Activated naive CD8-positive, alpha-beta T cell treated with anti-CD3 and anti-CD28 coated beads, Interleukin-2, amount 50 U/mL, for 24 hours (primary cell): Measurements from ENCODE around the gene HDAC6.
"Not testable (repeated sequence)": the region's sequence is repeated elsewhere in the genome, so short reads cannot be mapped to it uniquely, and the experiment has no call there.

ENCODE experiments used
- ATAC-seq: fragments of 150-1000 bp; cut with Tn5 transposase; one replicate; pipeline ENCODE4 v1.10.0; 2021
- DNase-seq: peaks from one replicate; pipeline ENCODE4 v3.0.0; 2021
- H3K27ac Mint-ChIP-seq: one replicate; pipeline ENCODE4 v1.8.0; 2021; ENCODE audit warnings: mild to moderate bottlenecking, mixed read lengths
- H3K27me3 Mint-ChIP-seq: one replicate; pipeline ENCODE4 v1.8.0; 2021; ENCODE audit warnings: mixed read lengths
- H3K36me3 Mint-ChIP-seq: one replicate; pipeline ENCODE4 v1.8.0; 2021; ENCODE audit warnings: low read depth, mixed read lengths
- H3K4me1 Mint-ChIP-seq: one replicate; pipeline ENCODE4 v1.8.0; 2021; ENCODE audit warnings: mixed read lengths
- H3K4me3 Mint-ChIP-seq: one replicate; pipeline ENCODE4 v1.8.0; 2021; ENCODE audit warnings: mild to moderate bottlenecking, moderate library complexity, mixed read lengths
- H3K9me3 Mint-ChIP-seq: one replicate; pipeline ENCODE4 v1.8.0; 2021; ENCODE audit warnings: mixed read lengths

Gene HDAC6

DNA sequence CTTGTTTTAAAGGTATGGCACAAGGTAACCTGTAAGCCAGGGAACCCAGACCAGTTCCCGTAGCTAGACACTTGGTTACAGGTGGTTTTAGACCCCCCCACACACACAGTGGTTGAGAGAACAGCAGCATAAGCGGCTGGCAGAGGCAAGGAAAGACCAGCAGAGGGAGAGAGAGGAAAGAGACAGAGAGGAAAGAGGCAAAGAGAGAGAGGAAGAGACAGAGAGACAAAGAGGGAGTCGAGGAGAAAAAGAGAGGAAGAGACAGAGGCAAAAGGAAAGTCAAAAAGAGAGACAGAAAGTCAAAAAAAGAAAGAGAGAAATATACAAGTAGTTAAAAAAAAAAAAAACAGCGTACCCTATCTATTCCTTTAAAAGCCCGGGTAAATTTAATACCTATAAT is 53.0 kb downstream of the HDAC6 start:
- Mint-ChIP-seq H3K9me3 (no peaks in the 10 kb centered on the region), H3K36me3 (no peaks in the 10 kb centered on the region), H3K4me3 (no peak overlapping the region), H3K4me1 (no peaks in the 10 kb centered on the region), H3K27ac (no peak overlapping the region), H3K27me3 (peaks cover 2% of the 10 kb centered on the region)
- DNase-seq, result no peak
- ATAC-seq, result no peak

DNA sequence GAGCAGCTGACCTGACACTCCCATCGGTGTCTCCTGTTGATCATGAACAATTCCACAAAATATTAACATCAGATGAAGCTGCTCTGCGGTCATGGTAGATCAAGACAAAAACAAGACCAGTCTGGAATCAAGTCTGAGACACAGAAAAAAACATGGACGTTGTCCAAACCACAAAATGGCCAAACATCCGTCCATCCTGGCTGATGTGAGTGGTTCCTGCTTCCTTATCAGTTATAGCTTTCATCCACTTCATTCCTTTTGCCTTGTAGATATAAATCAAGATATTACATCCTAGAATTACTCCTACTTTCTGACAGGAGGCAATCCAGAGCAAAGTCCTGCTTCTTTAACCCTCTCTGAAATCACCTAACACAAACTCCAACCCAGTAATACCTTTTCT is 62.3 kb downstream of the HDAC6 start:
- DNase-seq, result no peak
- no peaks in the 10 kb centered on the region for H3K36me3 Mint-ChIP-seq

DNA sequence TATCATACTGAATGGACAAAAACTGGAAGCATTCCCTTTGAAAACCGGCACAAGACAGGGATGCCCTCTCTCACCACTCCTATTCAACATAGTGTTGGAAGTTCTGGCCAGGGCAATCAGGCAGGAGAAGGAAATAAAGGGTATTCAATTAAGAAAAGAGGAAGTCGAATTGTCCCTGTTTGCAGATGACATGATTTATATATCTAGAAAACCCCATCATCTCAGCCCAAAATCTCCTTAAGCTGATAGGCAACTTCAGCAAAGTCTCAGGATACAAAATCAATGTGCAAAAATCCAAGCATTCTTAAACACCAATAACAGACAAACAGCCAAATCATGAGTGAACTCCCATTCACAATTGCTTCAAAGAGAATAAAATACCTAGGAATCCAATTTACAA is 70.2 kb downstream of the HDAC6 start:
- not testable (repeated sequence) for H3K4me3 Mint-ChIP-seq, H3K27me3 Mint-ChIP-seq, ATAC-seq, H3K36me3 Mint-ChIP-seq, DNase-seq, H3K9me3 Mint-ChIP-seq, H3K27ac Mint-ChIP-seq, H3K4me1 Mint-ChIP-seq

More for the DNA sequence above, 62.3 kb downstream of the HDAC6 start:
- Mint-ChIP-seq H3K4me1 (no peaks in the 10 kb centered on the region), H3K9me3 (no peaks in the 10 kb centered on the region), H3K4me3 (no peak overlapping the region), H3K27ac (no peak overlapping the region), H3K27me3 (no peaks in the 10 kb centered on the region)
- ATAC-seq, result no peak
